Measurements from ENCODE around the gene SLCO2A1. TPM values are rescaled to one million over a fixed set of nuclear protein-coding genes. Genes with fewer than 3 reads are reported as not detected.

Gene SLCO2A1
- total RNA-seq, 1 donor from 2014 or later, result 234 TPM

- Histone ChIP-seq H3K4me1 (peaks cover 9% of the 10 kb centered on the region), H3K27ac (no peak overlapping the region), H3K27me3 (no peaks in the 10 kb centered on the region), H3K4me3 (no peak overlapping the region), H3K36me3 (no peaks in the 10 kb centered on the region), H3K9me3 (no peaks in the 10 kb centered on the region)
- DNase-seq (no peak), ATAC-seq (no peak)
- TF ChIP-seq, protein P1, sequence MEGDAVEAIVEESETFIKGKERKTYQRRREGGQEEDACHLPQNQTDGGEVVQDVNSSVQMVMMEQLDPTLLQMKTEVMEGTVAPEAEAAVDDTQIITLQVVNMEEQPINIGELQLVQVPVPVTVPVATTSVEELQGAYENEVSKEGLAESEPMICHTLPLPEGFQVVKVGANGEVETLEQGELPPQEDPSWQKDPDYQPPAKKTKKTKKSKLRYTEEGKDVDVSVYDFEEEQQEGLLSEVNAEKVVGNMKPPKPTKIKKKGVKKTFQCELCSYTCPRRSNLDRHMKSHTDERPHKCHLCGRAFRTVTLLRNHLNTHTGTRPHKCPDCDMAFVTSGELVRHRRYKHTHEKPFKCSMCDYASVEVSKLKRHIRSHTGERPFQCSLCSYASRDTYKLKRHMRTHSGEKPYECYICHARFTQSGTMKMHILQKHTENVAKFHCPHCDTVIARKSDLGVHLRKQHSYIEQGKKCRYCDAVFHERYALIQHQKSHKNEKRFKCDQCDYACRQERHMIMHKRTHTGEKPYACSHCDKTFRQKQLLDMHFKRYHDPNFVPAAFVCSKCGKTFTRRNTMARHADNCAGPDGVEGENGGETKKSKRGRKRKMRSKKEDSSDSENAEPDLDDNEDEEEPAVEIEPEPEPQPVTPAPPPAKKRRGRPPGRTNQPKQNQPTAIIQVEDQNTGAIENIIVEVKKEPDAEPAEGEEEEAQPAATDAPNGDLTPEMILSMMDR (IDR thresholded peaks at IDR 0.05), result no peak
- intact Hi-C loops (cut with DNase I), result no loop called here
Measured at GRCh38 chr3:133995264-133995663, 34.5 kb downstream of the SLCO2A1 start.

DNA sequence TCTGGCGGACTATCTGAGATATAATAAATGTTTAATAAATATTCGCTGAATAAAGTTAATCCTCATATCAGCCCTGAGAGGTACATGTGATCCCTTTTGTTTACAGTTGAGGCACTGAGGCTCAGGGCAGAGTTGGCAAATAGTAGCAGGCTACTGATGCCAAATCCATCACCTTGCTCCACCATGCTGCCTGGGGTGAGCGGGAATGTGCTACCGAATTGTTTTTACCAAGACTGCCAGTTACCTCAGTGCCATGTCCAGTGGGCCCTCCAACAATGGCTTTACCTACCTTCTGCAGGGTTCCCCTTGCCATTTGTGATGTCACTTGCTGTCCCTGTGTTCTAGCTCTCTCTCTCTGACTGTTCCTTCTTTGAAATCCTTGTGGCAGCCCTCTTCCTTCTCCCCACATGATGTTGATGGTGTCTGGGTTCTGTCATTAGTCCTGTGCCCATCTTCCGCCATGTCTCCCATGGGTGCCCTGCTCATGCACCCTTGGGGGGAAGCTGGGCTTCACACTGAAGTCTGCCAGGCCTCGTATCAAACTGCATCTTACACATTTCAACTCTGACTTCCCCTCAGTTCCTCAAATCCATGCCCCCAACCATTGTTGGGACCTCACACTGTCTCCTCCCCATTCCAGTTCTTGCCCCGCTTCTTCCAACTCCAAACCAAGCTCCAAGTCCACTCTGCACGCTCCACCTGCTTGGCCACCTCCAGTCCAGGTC is 35.4 kb downstream of the SLCO2A1 start:
- DNase-seq (no peak), ATAC-seq (no peak)
- no peaks in the 10 kb centered on the region for H3K9me3 ChIP-seq
- no peaks in the 10 kb centered on the region for H3K36me3 ChIP-seq
- intact Hi-C loops (cut with DNase I), result no loop called here
- no peak overlapping the region for H3K27ac ChIP-seq
- TF ChIP-seq, protein P1 (IDR thresholded peaks at IDR 0.05), result no peak
- H3K4me1 ChIP-seq, result peaks cover 9% of the 10 kb centered on the region
- H3K27me3 ChIP-seq, result no peaks in the 10 kb centered on the region
- H3K4me3 ChIP-seq, result no peak overlapping the region

DNA sequence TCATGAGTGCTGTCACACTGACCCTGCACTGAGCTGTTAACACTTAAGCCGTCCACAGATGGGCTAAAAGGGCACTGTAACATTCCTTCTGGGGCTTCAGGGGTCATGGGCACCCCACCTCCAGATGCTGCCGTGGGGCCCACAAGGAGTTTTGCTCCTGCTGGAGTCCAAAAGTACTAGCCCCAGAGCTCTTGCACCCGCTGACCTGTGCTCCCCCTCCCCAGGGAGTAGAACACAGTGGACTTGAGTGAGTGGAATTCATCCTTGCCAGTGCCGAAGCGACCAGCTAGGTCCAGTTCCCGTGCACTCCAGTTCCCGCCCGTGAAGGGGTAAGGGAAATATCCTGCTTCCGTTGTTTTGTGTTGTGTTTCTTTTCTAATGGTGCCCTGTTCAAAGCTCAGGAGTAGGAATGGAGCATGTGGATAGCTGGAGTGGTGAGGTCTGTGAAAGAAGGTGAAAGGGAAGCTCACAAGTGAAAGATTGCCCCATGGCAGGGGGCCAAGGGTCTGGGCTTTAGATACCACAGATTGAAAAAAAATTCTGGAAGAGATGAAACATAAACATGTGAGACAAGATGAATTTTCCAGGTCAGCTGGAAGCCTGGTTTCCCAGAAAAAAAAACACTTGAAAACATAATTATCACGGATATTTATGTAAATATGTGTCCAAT is 36.6 kb downstream of the SLCO2A1 start:
- ATAC-seq, result no peak
- H3K9me3 ChIP-seq, result no peaks in the 10 kb centered on the region
- no peak overlapping the region for H3K27ac ChIP-seq
- peaks cover 10% of the 10 kb centered on the region for H3K4me1 ChIP-seq
- no peaks in the 10 kb centered on the region for H3K27me3 ChIP-seq
- DNase-seq, result no peak
- no peaks in the 10 kb centered on the region for H3K36me3 ChIP-seq
- intact Hi-C loops (cut with DNase I), result no loop called here
- no peak overlapping the region for H3K4me3 ChIP-seq
- TF ChIP-seq, protein P1 (IDR thresholded peaks at IDR 0.05), result no peak

- H3K27me3 ChIP-seq, result no peaks in the 10 kb centered on the region
- TF ChIP-seq, protein P1 (IDR thresholded peaks at IDR 0.05), result no peak
- H3K9me3 ChIP-seq, result no peaks in the 10 kb centered on the region
- no peak overlapping the region for H3K4me3 ChIP-seq
- no peaks in the 10 kb centered on the region for H3K36me3 ChIP-seq
- DNase-seq, result no peak
- no peak for ATAC-seq
- peaks cover 17% of the 10 kb centered on the region for H3K4me1 ChIP-seq
- H3K27ac ChIP-seq, result no peak overlapping the region
- intact Hi-C loops (cut with DNase I), result no loop called here
Measured at GRCh38 chr3:133992381-133992780, 37.3 kb downstream of the SLCO2A1 start.

DNA sequence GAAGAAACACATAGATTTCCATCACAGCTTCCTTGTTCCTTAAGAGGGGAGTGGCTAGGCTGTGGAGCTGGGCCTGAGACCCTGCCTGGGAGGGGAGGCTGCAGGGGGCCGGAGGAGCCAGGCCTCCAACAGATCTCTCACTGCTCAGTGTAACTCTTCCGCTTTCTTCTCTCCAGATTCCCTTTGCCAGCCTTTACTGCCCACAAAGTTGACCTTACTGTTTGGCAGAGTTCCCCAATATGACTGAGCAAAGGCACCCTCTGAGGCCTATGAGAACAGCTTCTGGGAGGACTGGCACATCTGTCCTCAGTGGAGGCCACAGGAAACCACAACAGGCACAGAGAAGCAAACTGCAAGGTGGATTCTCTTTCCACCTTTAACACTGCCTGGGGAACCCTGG is 38.1 kb downstream of the SLCO2A1 start:
- DNase-seq (no peak), ATAC-seq (peak; percentile 29)
- TF ChIP-seq, protein P1 (IDR thresholded peaks at IDR 0.05), result no peak
- no peaks in the 10 kb centered on the region for H3K9me3 ChIP-seq
- peaks cover 21% of the 10 kb centered on the region for H3K4me1 ChIP-seq
- no peak overlapping the region for H3K27ac ChIP-seq
- no peak overlapping the region for H3K4me3 ChIP-seq
- H3K36me3 ChIP-seq, result no peaks in the 10 kb centered on the region
- intact Hi-C loops (cut with DNase I), result no loop called here
- no peaks in the 10 kb centered on the region for H3K27me3 ChIP-seq

Data from upper lobe of right lung (tissue), 1 donor.